Adrenal gland (tissue), 12 donors: Measurements from ENCODE around the gene MSMP. TPM values are rescaled to one million over a fixed set of nuclear protein-coding genes. Genes with fewer than 3 reads are reported as not detected.

Source experiments
- DNase-seq, 7 donors: peaks; one replicate each; pipeline ENCODE4 v3.0.0-alpha.2; 2019 to 2020
- H3K27ac ChIP-seq, 5 donors: fragments of 200-600 bp; sonication (generic) in 4 of 5; 1 replicate in 3 of 5; 2 replicates in 2 of 5; pipeline versions ENCODE4 v1.5.1 to v1.8.0; 2016 to 2020; ENCODE audit warnings: mild to moderate bottlenecking in 1 of 5
- H3K27me3 ChIP-seq: fragments of 200-600 bp; 2 replicates; pipeline ENCODE4 v1.8.0; 2021
- H3K36me3 ChIP-seq, 2 donors: fragments of 200-600 bp; replicated peaks in 1 of 2; 1 replicate in 1 of 2; 2 replicates in 1 of 2; pipeline versions ENCODE4 v1.5.1 to v1.8.0; 2018 to 2022
- H3K4me1 ChIP-seq, 2 donors: fragments of 200-600 bp; replicated peaks in 1 of 2; 1 replicate in 1 of 2; 2 replicates in 1 of 2; pipeline versions ENCODE4 v1.5.1 to v1.8.0; 2018 to 2021
- H3K4me3 ChIP-seq, 4 donors: fragments of 200-600 bp; sonication (generic) in 3 of 4; one replicate each; pipeline ENCODE4 v1.5.1; 2016 to 2018
- H3K9me3 ChIP-seq, 3 donors: fragments of 200-600 bp; sonication (generic) in 1 of 3; replicated peaks in 1 of 3; 1 replicate in 2 of 3; 2 replicates in 1 of 3; pipeline versions ENCODE4 v1.5.1 to v1.8.0; 2016 to 2021
- CTCF ChIP-seq, 6 experiments: fragments of 450-650 bp in 4 of 6; fragments of 200-600 bp in 2 of 6; sonication (generic) in 1 of 6; IDR thresholded peaks; 1 replicate in 5 of 6; 2 replicates in 1 of 6; pipeline versions ENCODE4 v1.5.1 to v1.8.0; 2016 to 2021; ENCODE audit warnings: antibody characterized with exemption in 6 of 6, mild to moderate bottlenecking in 2 of 6, moderate library complexity in 1 of 6
- POLR2A ChIP-seq, 2 donors: fragments of 450-650 bp; IDR thresholded peaks; one replicate each; pipeline ENCODE4 v1.6.1; 2017; ENCODE audit warnings: antibody characterized with exemption in 2 of 2, mild to moderate bottlenecking in 2 of 2, moderate library complexity in 1 of 2
- WGBS, 4 donors: extraction: QIAGEN DNeasy Blood & Tissue Kit in 2 of 4; methylation state at CpG; one replicate each; pipeline versions ENCODE4 v1.1.5 to v1.1.7; 2013 to 2017; 5-methylcytosine and 5-hydroxymethylcytosine counted together
- intact Hi-C, 2 donors: fragments of 100-400 bp; cut with DNase I; formaldehyde crosslinking; loops; one replicate each; pipeline versions ENCODE4 v1.14.1 to v1.15.0; 2022 to 2023
- polyA plus RNA-seq, 3 donors: library from polyadenylated mRNA; stranded (reverse); fragments of 200-250 nt in 2 of 3; fragments of 350-450 nt in 1 of 3; fragmentation: Illumina TruSeq in 1 of 3; extraction: RNeasy Lipid Tissue Mini Kit (QIAGEN cat#74804) in 1 of 3; gene quantifications; one replicate each; pipeline ENCODE4 v1.2.3, GENCODE V29; 2013 to 2014
- total RNA-seq, 9 donors: library from RNA; depleted of rRNA in 4 of 9; stranded (reverse); fragments of >200 nt in 4 of 9; fragments of 120-200 nt in 1 of 9; fragmentation: NEBNext Ultra II Directional in 1 of 9; extraction: Animal tissue kit (Norgen Biotek cat#: 25700) in 1 of 9; gene quantifications; one replicate each; pipeline versions ENCODE4 v1.1.0 to v1.2.4, GENCODE V29; 2013 to 2023
- donor health status: healthy with polysubstance abuse.
- donor health status: Bipolar disorder and iron deficiency.
- donor health status: DM: yes; HTN: yes; CAD: no.
- donor health status: DM: no; HTN: no; CAD: no.
- donor health status: DM: no; HTN: no; CAD: no.
- donor health status: DM: yes; HTN: yes; CAD: no.

MSMP gene
- total and polyA plus RNA-seq, 12 donors: 0.56 to 2.0 (median 1.2) TPM; not detected in 8

- 82 to 91% (median 88%) methylated on average over 7 to 11 of the region's 11 CpGs for WGBS, 4 donors
- intact Hi-C loops: no loop called here
- DNase-seq: peak in 1 of 7 donors; percentile 2
- Histone ChIP-seq H3K27me3 (no peaks in the 10 kb centered on the region), H3K4me1 (no peaks in the 10 kb centered on the region), H3K4me3 (no peak overlapping the region), H3K9me3 (no peaks in the 10 kb centered on the region), H3K27ac (no peak overlapping the region), H3K36me3 (peaks cover 0 to 95% of the 10 kb centered on the region in 2 donors)
- TF ChIP-seq CTCF (IDR thresholded peaks at IDR 0.05) (no peak), POLR2A (IDR thresholded peaks at IDR 0.05) (no peak)
These were observed 41.2 kb downstream of the MSMP start for GRCh38 chr9:35712762-35713400.

GRCh38 chr9:35711501-35712428 is 42.3 kb downstream of the MSMP start:
- Histone ChIP-seq H3K4me3 (no peak overlapping the region), H3K27ac (no peak overlapping the region), H3K27me3 (no peaks in the 10 kb centered on the region), H3K4me1 (no peaks in the 10 kb centered on the region), H3K9me3 (no peaks in the 10 kb centered on the region), H3K36me3 (peaks cover 0 to 95% of the 10 kb centered on the region in 2 donors)
- peak in 1 of 7 donors; percentile 6 for DNase-seq
- TF ChIP-seq CTCF (IDR thresholded peaks at IDR 0.05) (no peak), POLR2A (IDR thresholded peaks at IDR 0.05) (no peak)
- 83 to 88% (median 85%) methylated on average over 19 to 21 of the region's 21 CpGs for WGBS, 4 donors
- intact Hi-C loops: no loop called here

GRCh38 chr9:35710818-35711500 is 43.1 kb downstream of the MSMP start:
- Histone ChIP-seq H3K27ac (no peak overlapping the region), H3K4me1 (no peaks in the 10 kb centered on the region), H3K4me3 (no peak overlapping the region), H3K27me3 (no peaks in the 10 kb centered on the region), H3K9me3 (no peaks in the 10 kb centered on the region), H3K36me3 (peaks cover 0 to 95% of the 10 kb centered on the region in 2 donors)
- 77 to 87% (median 79%) methylated on average over 4 to 7 of the region's 7 CpGs for WGBS, 4 donors
- intact Hi-C loops: no loop called here
- peak in 1 of 7 donors; percentile 6 for DNase-seq
- TF ChIP-seq CTCF (IDR thresholded peaks at IDR 0.05) (no peak), POLR2A (IDR thresholded peaks at IDR 0.05) (no peak)

GRCh38 chr9:35708146-35708545 is 45.9 kb downstream of the MSMP start:
- DNase-seq: no peak
- Histone ChIP-seq H3K4me1 (no peaks in the 10 kb centered on the region), H3K36me3 (peaks cover 0 to 95% of the 10 kb centered on the region in 2 donors), H3K27me3 (no peaks in the 10 kb centered on the region), H3K4me3 (no peak overlapping the region), H3K9me3 (no peaks in the 10 kb centered on the region), H3K27ac (no peak overlapping the region)
- intact Hi-C loops: no loop called here
- WGBS, 4 donors: 92 to 98% (median 95%) methylated on average over 4 of the region's 4 CpGs
- TF ChIP-seq CTCF (IDR thresholded peaks at IDR 0.05): no peak
- TF ChIP-seq POLR2A (IDR thresholded peaks at IDR 0.05): no peak
